Uterus (tissue), 4 donors: ENCODE data around the gene ANO6. TPM values are rescaled to one million over a fixed set of nuclear protein-coding genes. Genes with fewer than 3 reads are reported as not detected.

Experiments
- DNase-seq, 2 donors: peaks; one replicate each; pipeline ENCODE4 v3.0.0-alpha.2; 2019 to 2020
- H3K27ac ChIP-seq, 2 donors: fragments of 200-600 bp; sonication (generic); 1 replicate in 1 of 2; 2 replicates in 1 of 2; pipeline ENCODE4 v1.5.1; 2016 to 2018
- H3K27me3 ChIP-seq, 2 donors: fragments of 200-600 bp; sonication (generic); one replicate each; pipeline ENCODE4 v1.5.1; 2018 to 2019; ENCODE audit warnings: control low read depth in 1 of 2
- H3K36me3 ChIP-seq, 2 donors: fragments of 200-600 bp; sonication (generic); one replicate each; pipeline ENCODE4 v1.5.1; 2019; ENCODE audit warnings: control low read depth in 1 of 2
- H3K4me1 ChIP-seq, 2 donors: fragments of 200-600 bp; sonication (generic); one replicate each; pipeline ENCODE4 v1.5.1; 2018 to 2019; ENCODE audit warnings: control low read depth in 1 of 2
- H3K4me3 ChIP-seq, 2 donors: fragments of 200-600 bp; sonication (generic); 1 replicate in 1 of 2; 2 replicates in 1 of 2; pipeline ENCODE4 v1.5.1; 2018 to 2019; ENCODE audit warnings: mild to moderate bottlenecking in 1 of 2
- H3K9me3 ChIP-seq, 2 donors: fragments of 200-600 bp; sonication (generic); one replicate each; pipeline ENCODE4 v1.5.1; 2019; ENCODE audit warnings: control low read depth in 1 of 2
- POLR2A ChIP-seq, 2 donors: fragments of 450-650 bp; IDR thresholded peaks; one replicate each; pipeline ENCODE4 v1.6.1; 2016; ENCODE audit warnings: antibody characterized with exemption in 2 of 2, mild to moderate bottlenecking in 1 of 2, moderate library complexity in 1 of 2
- intact Hi-C: fragments of 100-400 bp; cut with DNase I; formaldehyde crosslinking; loops from one replicate; pipeline ENCODE4 v1.15.1; 2023; ENCODE audit warnings: low total_unique reads
- total RNA-seq, 4 donors: library from RNA; depleted of rRNA in 3 of 4; stranded (reverse); fragments of >200 nt in 3 of 4; gene quantifications; one replicate each; pipeline versions ENCODE4 v1.1.0 to v1.2.4, GENCODE V29; 2014 to 2023
- TF ChIP-seq, protein P1 (sequence below), 4 experiments: fragments of 200-600 bp in 2 of 4; fragments of 450-650 bp in 2 of 4; sonication (generic) in 2 of 4; IDR thresholded peaks; one replicate each; pipeline ENCODE4 v1.5.1; 2016 to 2019; ENCODE audit warnings: antibody characterized with exemption in 4 of 4, mild to moderate bottlenecking in 2 of 4, moderate library complexity in 1 of 4
- donor health status: DM: yes; HTN: yes; CAD: no.

The ANO6 gene
- total RNA-seq, 4 donors from 2014 or later = 53.8 to 125 (median 75.9) TPM

DNA sequence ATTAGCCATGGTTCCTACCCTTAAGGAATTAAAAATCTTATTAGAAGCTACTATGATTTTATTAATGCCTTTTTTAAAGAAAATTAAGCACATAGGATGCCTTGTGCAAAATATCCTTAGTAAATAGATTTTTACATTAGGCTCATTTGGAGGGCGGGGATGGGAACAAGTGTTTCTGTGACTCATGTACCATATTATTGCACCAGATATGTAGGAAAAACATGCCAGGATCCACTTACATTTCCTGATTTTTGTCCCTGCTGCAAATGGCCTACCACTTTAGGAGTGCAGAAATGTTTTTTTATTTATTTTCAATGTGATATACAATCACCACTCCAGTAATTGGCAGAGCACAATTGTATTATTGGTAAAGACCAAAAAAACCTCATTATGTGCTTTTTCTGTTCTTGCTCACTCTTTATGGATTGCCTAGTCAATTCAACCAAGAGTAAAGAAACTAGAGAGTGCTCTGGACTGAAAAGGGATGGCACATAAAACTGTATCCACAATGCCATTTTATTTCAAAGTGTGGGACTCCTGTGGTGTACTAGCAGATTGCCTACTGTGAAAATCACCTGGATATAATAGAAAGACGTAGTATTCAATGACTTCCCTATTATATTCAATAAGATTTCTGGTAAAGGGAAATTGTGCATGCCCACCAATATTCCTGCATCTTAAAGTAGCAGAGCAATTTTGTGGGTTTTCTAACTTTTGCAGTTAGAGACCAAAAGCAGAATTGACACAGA is 86.9 kb downstream of the ANO6 start:
- no peaks in the 10 kb centered on the region for H3K27me3 ChIP-seq
- intact Hi-C loops = no loop called here
- DNase-seq = no peak
- TF ChIP-seq, protein P1, sequence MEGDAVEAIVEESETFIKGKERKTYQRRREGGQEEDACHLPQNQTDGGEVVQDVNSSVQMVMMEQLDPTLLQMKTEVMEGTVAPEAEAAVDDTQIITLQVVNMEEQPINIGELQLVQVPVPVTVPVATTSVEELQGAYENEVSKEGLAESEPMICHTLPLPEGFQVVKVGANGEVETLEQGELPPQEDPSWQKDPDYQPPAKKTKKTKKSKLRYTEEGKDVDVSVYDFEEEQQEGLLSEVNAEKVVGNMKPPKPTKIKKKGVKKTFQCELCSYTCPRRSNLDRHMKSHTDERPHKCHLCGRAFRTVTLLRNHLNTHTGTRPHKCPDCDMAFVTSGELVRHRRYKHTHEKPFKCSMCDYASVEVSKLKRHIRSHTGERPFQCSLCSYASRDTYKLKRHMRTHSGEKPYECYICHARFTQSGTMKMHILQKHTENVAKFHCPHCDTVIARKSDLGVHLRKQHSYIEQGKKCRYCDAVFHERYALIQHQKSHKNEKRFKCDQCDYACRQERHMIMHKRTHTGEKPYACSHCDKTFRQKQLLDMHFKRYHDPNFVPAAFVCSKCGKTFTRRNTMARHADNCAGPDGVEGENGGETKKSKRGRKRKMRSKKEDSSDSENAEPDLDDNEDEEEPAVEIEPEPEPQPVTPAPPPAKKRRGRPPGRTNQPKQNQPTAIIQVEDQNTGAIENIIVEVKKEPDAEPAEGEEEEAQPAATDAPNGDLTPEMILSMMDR (IDR thresholded peaks at IDR 0.05) = no peak
- no peak for TF ChIP-seq POLR2A (IDR thresholded peaks at IDR 0.05)
- H3K36me3 ChIP-seq = no peaks in the 10 kb centered on the region
- no peak overlapping the region for H3K4me3 ChIP-seq
- H3K9me3 ChIP-seq = no peaks in the 10 kb centered on the region
- peak overlapping the region in 1 of 2 donors; percentile 87 for H3K27ac ChIP-seq
- peaks cover 0 to 9% of the 10 kb centered on the region in 2 donors for H3K4me1 ChIP-seq

DNA sequence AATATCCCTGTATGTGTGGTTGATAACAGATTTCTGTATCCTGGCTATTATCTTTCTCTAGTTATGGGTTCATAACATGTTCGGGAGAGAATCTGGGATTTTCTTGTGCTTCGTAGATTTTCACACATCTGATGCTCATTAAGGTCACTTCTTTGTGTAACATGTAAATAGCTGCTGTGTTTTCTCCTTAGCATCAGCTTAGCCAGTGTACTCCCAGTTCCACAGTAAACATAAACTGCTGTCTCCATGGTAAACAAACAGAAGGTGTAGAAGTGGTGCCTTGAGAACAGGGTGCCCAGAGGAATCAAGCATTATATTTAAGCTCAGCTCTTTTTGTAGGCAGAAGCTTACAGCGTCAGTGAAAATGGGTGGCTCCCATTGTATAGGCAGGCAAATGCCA is 88.0 kb downstream of the ANO6 start:
- no peak for DNase-seq
- Histone ChIP-seq H3K27ac (peak overlapping the region; percentile 52 to 87), H3K36me3 (no peaks in the 10 kb centered on the region), H3K27me3 (no peaks in the 10 kb centered on the region), H3K9me3 (no peaks in the 10 kb centered on the region), H3K4me3 (no peak overlapping the region), H3K4me1 (peaks cover 0 to 9% of the 10 kb centered on the region in 2 donors)
- TF ChIP-seq, protein P1 (IDR thresholded peaks at IDR 0.05) = no peak
- no peak for TF ChIP-seq POLR2A (IDR thresholded peaks at IDR 0.05)
- intact Hi-C loops = no loop called here

DNA sequence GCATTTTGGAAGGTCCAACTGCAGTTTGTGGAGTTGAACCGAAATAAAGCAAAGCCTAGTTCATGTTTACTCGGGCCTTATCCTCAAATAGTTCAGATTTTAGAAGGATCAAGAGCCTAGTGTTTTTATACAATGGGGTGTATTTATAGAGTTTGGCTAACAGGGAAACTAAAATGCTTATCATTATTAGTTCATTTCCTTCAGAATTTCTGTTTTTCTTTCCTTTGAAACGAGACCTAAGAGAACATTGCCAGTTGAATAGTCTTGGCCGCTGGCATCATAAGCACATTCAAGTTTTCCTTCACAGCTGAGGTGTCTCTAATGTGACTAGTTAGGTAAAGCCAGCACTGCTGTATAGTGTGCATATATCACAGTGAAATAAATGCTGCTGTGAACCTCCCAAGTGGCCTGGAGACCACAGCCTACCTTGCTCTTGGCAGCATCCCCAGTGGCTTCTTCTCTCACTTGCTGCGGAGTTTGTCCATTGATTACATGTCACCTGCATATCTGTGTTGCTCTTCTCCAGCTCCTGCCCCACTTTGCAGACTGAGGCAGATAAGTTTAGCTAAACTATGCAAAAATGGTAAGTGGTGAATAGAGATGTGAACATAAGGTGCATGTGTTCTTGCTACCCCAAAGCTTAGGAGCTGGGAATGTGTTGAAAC is 88.8 kb downstream of the ANO6 start:
- no peaks in the 10 kb centered on the region for H3K9me3 ChIP-seq
- peaks cover 0 to 9% of the 10 kb centered on the region in 2 donors for H3K4me1 ChIP-seq

DNA sequence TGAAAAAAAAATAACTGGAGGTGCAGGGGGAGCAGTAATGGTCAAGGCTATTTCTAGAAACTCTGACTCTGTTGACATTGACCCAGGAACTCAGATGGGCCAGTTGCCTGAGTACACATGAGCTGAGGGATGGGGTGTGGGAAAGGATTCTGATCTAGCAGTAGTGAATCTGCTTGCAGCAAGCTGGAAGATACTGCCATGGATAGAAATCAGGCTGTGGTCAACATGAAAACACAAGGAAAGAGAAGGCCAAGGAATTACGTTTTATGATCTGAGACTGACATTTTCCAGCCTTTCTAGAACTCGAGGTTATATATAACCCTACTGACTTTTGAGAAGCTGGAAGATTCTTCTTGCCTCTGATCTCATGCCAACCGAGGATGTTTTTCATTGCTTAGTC is 90.0 kb downstream of the ANO6 start:
- intact Hi-C loops = no loop called here
- H3K9me3 ChIP-seq = no peaks in the 10 kb centered on the region
- H3K4me3 ChIP-seq = no peak overlapping the region
- TF ChIP-seq, protein P1 (IDR thresholded peaks at IDR 0.05) = no peak
- peak overlapping the region; percentile 61 to 87 for H3K27ac ChIP-seq
- peaks cover 0 to 9% of the 10 kb centered on the region in 2 donors for H3K4me1 ChIP-seq
- H3K36me3 ChIP-seq = no peaks in the 10 kb centered on the region
- no peaks in the 10 kb centered on the region for H3K27me3 ChIP-seq
- peak in 1 of 2 donors; percentile 30 for DNase-seq

More for the DNA sequence above, 88.8 kb downstream of the ANO6 start:
- no peak for DNase-seq
- intact Hi-C loops = no loop called here
- TF ChIP-seq, protein P1 (IDR thresholded peaks at IDR 0.05) = no peak
- no peak for TF ChIP-seq POLR2A (IDR thresholded peaks at IDR 0.05)
- Histone ChIP-seq H3K27me3 (no peaks in the 10 kb centered on the region), H3K4me3 (no peak overlapping the region), H3K36me3 (no peaks in the 10 kb centered on the region), H3K27ac (peak overlapping the region; percentile 52 to 87)
